GM06990 (cell line): ENCODE data around the gene KIZ.

ENCODE experiments used
- DNase-seq: peaks from one replicate; pipeline ENCODE4 v3.0.0-alpha.2; 2011; ENCODE audit not compliant: insufficient read length; ENCODE audit errors: extremely low read depth
- H3K27me3 ChIP-seq: replicated peaks from 2 replicates; pipeline ENCODE4 v1.6.0; 2011; ENCODE audit warnings: low read length; ENCODE audit not compliant: control insufficient read depth, insufficient read depth
- H3K36me3 ChIP-seq: 2 replicates; pipeline ENCODE4 v1.5.1; 2011; ENCODE audit warnings: low read length; ENCODE audit not compliant: control insufficient read depth, insufficient read depth
- H3K4me3 ChIP-seq: replicated peaks from 2 replicates; pipeline ENCODE4 v1.5.1; 2011; ENCODE audit warnings: low read depth, mild to moderate bottlenecking, control low read depth, low read length
- CTCF ChIP-seq: IDR thresholded peaks from 2 replicates; pipeline ENCODE4 v1.5.1; 2011; ENCODE audit warnings: low read length, control low read depth, mild to moderate bottlenecking, inconsistent platforms; ENCODE audit not compliant: insufficient read depth, poor library complexity, severe bottlenecking

Gene KIZ

GRCh38 chr20:21141825-21142224, 15.9 kb downstream of the KIZ start:
- H3K4me3 ChIP-seq = no peak overlapping the region
- H3K36me3 ChIP-seq = no peaks in the 10 kb centered on the region
- TF ChIP-seq CTCF = no peak
- H3K27me3 ChIP-seq = no peaks in the 10 kb centered on the region
- DNase-seq = no peak

GRCh38 chr20:21143194-21143890, 17.5 kb downstream of the KIZ start:
- Histone ChIP-seq H3K36me3 (no peaks in the 10 kb centered on the region), H3K4me3 (no peak overlapping the region), H3K27me3 (no peaks in the 10 kb centered on the region)
- TF ChIP-seq CTCF = no peak
- no peak for DNase-seq

- no peaks in the 10 kb centered on the region; the same call in 1 of the 2 replicates for H3K36me3 ChIP-seq
- no peaks in the 10 kb centered on the region for H3K27me3 ChIP-seq
- TF ChIP-seq CTCF = no peak
- no peak for DNase-seq
- H3K4me3 ChIP-seq = no peak overlapping the region
Observed at GRCh38 chr20:21145424-21145823, 19.5 kb downstream of the KIZ start.

GRCh38 chr20:21146215-21146614, 20.3 kb downstream of the KIZ start:
- Histone ChIP-seq H3K4me3 (no peak overlapping the region), H3K36me3 (no peaks in the 10 kb centered on the region; the same call in 1 of the 2 replicates), H3K27me3 (no peaks in the 10 kb centered on the region)
- no peak for DNase-seq
- no peak for TF ChIP-seq CTCF

- no peak for DNase-seq
- Histone ChIP-seq H3K27me3 (no peaks in the 10 kb centered on the region), H3K36me3 (no peaks in the 10 kb centered on the region; the same call in 1 of the 2 replicates), H3K4me3 (no peak overlapping the region)
- no peak for TF ChIP-seq CTCF
Observed at GRCh38 chr20:21147593-21147992, 21.7 kb downstream of the KIZ start.

- TF ChIP-seq CTCF = no peak
- no peaks in the 10 kb centered on the region; the same call in 1 of the 2 replicates for H3K36me3 ChIP-seq
- no peak for DNase-seq
- no peak overlapping the region for H3K4me3 ChIP-seq
- no peaks in the 10 kb centered on the region for H3K27me3 ChIP-seq
Observed at GRCh38 chr20:21149344-21149743, 23.5 kb downstream of the KIZ start.
